Embryonic facial prominence (tissue), 1 donor: ENCODE results near the gene ASB2.

Experiments used
- DNase-seq: peaks from one replicate; pipeline ENCODE4 v3.0.0-alpha.2; 2016; ENCODE audit errors: extremely low spot score

ASB2 gene

GRCh38 chr14:93906341-93907329 is 69.7 kb downstream of the ASB2 start:
- no peak for DNase-seq

DNA sequence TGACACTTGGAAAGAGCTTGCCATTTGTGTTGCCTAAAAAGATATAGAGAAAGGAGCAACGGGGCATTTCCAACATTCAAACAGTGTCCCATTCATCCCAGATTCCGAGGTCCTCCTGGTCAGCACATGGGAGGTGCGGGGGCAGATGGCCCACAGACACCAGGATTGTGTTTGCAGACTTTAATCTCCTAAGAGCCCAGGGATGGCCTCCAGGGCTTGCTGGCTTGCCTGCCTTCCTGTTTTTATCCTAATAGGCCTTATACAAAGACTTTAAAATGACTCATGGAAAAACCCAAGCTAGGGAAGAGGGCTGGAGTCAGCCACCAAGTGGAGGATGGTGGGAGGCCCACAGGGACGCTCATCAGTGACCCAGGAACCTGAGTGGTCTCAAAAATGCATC is 70.7 kb downstream of the ASB2 start:
- no peak for DNase-seq

- DNase-seq: no peak
These were observed 72.8 kb downstream of the ASB2 start for GRCh38 chr14:93903342-93904184.

DNA sequence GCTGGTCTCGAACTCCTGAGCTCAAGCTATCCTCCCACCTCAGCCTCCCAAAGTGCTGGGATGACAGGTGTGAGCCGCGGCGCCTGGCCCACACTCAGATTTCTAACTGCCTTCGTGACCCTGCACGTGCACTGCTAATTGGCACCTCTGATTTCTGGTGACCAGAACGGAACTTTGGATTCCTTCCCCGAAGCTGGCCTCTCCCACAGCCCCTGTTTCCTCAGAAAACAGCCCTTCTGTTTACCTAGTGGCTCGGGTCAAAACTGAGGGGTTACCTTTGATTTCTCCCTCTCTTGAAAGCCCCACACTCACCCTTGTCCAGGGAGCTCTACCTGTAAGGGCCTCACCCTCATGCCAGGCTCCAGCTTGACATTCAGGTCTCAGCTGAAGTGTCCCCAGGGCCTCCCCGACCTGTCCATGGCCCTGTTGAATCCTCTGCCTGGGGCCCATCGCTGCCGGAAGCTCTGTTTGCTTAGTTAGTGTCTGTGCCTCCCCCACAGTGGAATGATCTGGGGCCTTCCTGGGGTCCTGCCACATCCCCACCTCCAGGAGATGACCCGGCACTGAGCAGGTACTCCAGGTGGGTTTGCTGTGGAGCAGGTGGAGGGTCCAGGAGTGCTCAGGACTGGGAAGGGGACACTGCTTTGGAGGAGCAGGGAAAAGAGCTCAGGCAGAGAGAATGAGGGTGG is 73.6 kb downstream of the ASB2 start:
- DNase-seq: no peak

- no peak for DNase-seq
These were observed 74.6 kb downstream of the ASB2 start for GRCh38 chr14:93901813-93902212.

- no peak for DNase-seq
These were observed 77.6 kb downstream of the ASB2 start for GRCh38 chr14:93898731-93899130.

- DNase-seq: no peak
These were observed 78.2 kb downstream of the ASB2 start for GRCh38 chr14:93898081-93898611.

DNA sequence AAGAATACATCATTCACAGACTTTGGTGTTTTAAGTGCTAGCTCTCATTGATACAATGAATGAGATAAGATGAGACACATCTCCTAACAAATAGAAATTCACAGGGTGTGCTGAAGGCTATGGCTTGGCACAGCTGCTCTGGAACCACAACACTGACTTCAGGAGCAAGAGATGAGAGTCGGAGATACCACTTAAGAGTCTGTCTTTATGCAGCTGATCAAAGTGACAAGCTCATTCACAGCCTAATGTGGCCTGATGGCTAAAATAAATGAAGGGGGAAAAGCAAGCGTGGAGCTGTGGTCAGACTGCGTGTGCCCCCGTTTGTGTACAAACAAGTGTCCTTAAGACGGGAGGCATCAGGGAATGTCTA is 78.9 kb downstream of the ASB2 start:
- no peak for DNase-seq

GRCh38 chr14:93895023-93895604 is 81.3 kb downstream of the ASB2 start:
- DNase-seq: no peak

- DNase-seq: no peak
These were observed 82.6 kb downstream of the ASB2 start for GRCh38 chr14:93893661-93894261.

DNA sequence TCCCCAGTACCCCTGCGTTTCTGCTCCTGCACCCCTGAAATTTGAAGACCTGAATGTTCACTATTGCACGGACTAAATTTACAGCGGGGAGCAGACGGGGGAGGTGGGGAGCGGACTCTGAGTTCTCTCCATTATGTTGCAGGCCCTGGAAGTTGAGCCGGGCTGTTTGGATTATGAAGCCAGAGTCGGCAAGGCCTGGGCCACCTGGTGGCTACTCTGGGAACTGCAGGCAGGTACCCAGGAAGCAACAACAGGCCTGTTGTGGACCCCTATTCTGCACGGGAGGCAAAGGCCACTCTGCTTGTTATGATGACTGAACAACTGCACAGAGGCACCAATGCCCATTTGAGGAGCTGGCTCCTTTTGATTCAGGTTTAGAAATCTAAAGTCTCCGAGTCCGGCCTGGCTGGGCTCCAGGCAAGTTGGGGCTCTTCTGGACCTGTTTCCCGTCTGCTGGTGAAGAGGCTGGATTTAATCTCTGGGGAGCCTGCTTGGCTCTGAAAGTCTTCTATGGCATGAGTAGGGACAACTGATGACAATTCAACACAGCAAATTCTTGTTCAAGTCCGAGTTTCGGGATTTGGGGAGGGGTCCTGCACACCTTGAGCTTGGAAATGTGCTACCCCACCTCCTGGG is 83.3 kb downstream of the ASB2 start:
- DNase-seq: peak; percentile 10

DNA sequence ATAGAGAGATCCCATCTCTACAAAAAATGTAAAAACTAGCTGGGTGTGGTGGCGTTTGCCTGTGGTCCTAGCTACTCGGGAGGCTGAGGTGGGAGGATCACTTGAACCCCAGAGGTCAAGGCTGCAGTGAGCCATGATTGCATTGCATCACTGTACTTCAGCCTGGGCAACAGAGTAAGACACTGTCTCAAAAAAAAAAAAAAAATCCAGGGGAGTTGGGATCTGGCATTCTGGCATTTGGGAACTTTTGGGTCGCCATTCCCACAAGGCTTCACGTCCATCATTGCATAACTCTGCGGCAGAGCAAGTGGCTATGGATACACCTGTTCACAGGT is 83.9 kb downstream of the ASB2 start:
- no peak for DNase-seq

GRCh38 chr14:93891756-93892504 is 84.4 kb downstream of the ASB2 start:
- no peak for DNase-seq

DNA sequence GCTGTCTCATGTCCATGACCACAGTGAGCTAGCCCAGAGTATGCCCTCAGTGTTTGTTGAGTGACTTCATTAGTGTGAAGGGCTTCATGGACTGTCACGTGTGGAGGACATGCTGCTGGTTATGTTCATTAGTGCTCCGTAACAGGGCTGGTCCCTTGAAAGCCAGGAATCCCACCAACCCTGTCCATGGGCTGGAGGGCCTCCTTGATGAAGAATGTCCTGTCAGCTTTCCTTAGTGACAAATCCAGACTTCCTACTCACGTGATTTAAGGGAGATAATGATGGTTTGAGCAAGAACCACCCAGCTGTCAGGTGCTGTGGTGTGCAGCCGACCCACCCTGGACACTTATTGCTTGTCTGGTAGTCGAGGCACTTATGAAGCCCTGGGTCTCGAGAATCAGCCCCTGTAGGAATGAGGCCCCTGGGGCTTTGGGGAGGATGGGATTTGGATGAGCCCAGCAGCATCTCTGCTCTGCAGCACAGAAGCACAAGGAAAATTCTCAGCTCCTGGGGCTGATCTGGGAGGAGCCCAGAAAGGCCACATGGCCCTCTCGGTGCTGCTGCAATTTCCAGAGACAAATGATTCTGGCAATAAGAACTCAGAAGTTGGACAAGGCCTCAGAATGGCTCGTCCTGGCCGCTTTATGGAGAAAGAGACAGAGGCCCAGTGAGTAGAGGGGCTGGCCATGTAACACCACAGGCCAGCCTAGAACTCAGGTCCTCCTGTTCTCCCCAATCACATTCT is 86.5 kb downstream of the ASB2 start:
- DNase-seq: no peak

- no peak for DNase-seq
These were observed 87.4 kb downstream of the ASB2 start for GRCh38 chr14:93888995-93889394.

DNA sequence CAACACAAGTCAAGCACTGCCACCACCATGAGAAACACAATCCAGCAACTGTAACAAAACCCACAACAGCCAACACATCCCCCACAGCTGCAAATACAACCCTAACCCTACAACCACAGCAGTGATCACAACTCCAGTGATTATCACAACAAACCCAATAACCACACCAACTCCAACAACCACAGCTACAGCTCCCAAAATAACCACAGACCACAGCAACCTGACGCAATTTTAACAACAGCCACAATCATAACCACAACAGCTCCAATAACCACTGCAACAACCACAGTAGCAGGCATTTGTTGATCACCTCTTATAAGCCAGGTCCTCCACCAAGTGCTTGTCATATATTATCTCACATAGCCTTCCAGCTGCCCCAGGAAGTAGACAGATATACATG is 91.4 kb downstream of the ASB2 start:
- no peak for DNase-seq
